ENCODE data around the gene SEMA4D. TPM values are rescaled to one million over a fixed set of nuclear protein-coding genes. Genes with fewer than 3 reads are reported as not detected.

Gene SEMA4D
- total RNA-seq, 1 donor from 2014 or later = 13.5 TPM

GRCh38 chr9:89366711-89367110, 131.2 kb downstream of the SEMA4D start:
- intact Hi-C loops (cut with DNase I) = no loop called here
- H3K27me3 ChIP-seq = no peaks in the 10 kb centered on the region
- H3K4me3 ChIP-seq = no peak overlapping the region
- no peaks in the 10 kb centered on the region for H3K9me3 ChIP-seq
- H3K36me3 ChIP-seq = peaks cover 8 to 15% of the 10 kb centered on the region in 2 donors
- TF ChIP-seq CTCF (IDR thresholded peaks at IDR 0.05) = no peak
- no peak for DNase-seq (ENCODE audit: low spot score in 2 of 2)
- H3K27ac ChIP-seq = no peak overlapping the region
- H3K4me1 ChIP-seq = no peaks in the 10 kb centered on the region

GRCh38 chr9:89365532-89365912, 132.4 kb downstream of the SEMA4D start:
- H3K27ac ChIP-seq = no peak overlapping the region
- H3K4me1 ChIP-seq = no peaks in the 10 kb centered on the region
- TF ChIP-seq CTCF (IDR thresholded peaks at IDR 0.05) = no peak

GRCh38 chr9:89364666-89365531, 133.0 kb downstream of the SEMA4D start:
- Histone ChIP-seq H3K4me1 (no peaks in the 10 kb centered on the region), H3K4me3 (no peak overlapping the region), H3K27me3 (no peaks in the 10 kb centered on the region), H3K27ac (no peak overlapping the region), H3K36me3 (peaks cover 14 to 34% of the 10 kb centered on the region in 2 donors), H3K9me3 (no peaks in the 10 kb centered on the region)
- TF ChIP-seq CTCF (IDR thresholded peaks at IDR 0.05) = no peak
- peak in 1 of 2 donors; percentile 58 for DNase-seq (ENCODE audit: low spot score in 2 of 2)
- intact Hi-C loops (cut with DNase I) = no loop called here

More at GRCh38 chr9:89365532-89365912, 132.4 kb downstream of the SEMA4D start:
- no peak for DNase-seq (ENCODE audit: low spot score in 2 of 2)
- Histone ChIP-seq H3K9me3 (no peaks in the 10 kb centered on the region), H3K4me3 (no peak overlapping the region), H3K36me3 (peaks cover 12 to 27% of the 10 kb centered on the region in 2 donors), H3K27me3 (no peaks in the 10 kb centered on the region)
- intact Hi-C loops (cut with DNase I) = no loop called here

GRCh38 chr9:89363921-89364665, 133.8 kb downstream of the SEMA4D start:
- Histone ChIP-seq H3K36me3 (peaks cover 20 to 42% of the 10 kb centered on the region in 2 donors), H3K9me3 (no peaks in the 10 kb centered on the region), H3K27ac (no peak overlapping the region), H3K4me3 (no peak overlapping the region), H3K4me1 (no peaks in the 10 kb centered on the region), H3K27me3 (no peaks in the 10 kb centered on the region)
- intact Hi-C loops (cut with DNase I) = no loop called here
- peak in 1 of 2 donors; percentile 60 for DNase-seq (ENCODE audit: low spot score in 2 of 2)
- no peak for TF ChIP-seq CTCF (IDR thresholded peaks at IDR 0.05)

GRCh38 chr9:89363311-89363670, 134.6 kb downstream of the SEMA4D start:
- no peak for TF ChIP-seq CTCF (IDR thresholded peaks at IDR 0.05)
- H3K27ac ChIP-seq = no peak overlapping the region
- no peak for DNase-seq (ENCODE audit: low spot score in 2 of 2)

More at GRCh38 chr9:89363311-89363670, 134.6 kb downstream of the SEMA4D start:
- no peaks in the 10 kb centered on the region for H3K4me1 ChIP-seq
- intact Hi-C loops (cut with DNase I) = no loop called here
- no peak overlapping the region for H3K4me3 ChIP-seq
- no peaks in the 10 kb centered on the region for H3K27me3 ChIP-seq
- H3K36me3 ChIP-seq = peaks cover 28 to 50% of the 10 kb centered on the region in 2 donors
- no peaks in the 10 kb centered on the region for H3K9me3 ChIP-seq

All from ascending aorta (tissue), 2 donors.